HepG2 (cell line): ENCODE measurements around the gene RPS2. TPM values are rescaled to one million over a fixed set of nuclear protein-coding genes. Genes with fewer than 3 reads are reported as not detected.

Experiments
- BATF2 ChIP-seq: sonication (generic); formaldehyde crosslinking; IDR thresholded peaks from 2 replicates; pipeline ENCODE4 v1.8.0; 2022; ENCODE audit warnings: mild to moderate bottlenecking, missing genetic modification reagents, moderate library complexity
- CEBPZ ChIP-seq: IDR thresholded peaks from 2 replicates; pipeline ENCODE4 v1.6.1; 2012; ENCODE audit warnings: low read length, improper control_type of control experiment
- ETV5 ChIP-seq: IDR thresholded peaks from 2 replicates; pipeline ENCODE4 v1.6.1; 2018; ENCODE audit warnings: missing biosample characterization, missing genetic modification reagents, inconsistent platforms, borderline replicate concordance
- FOSL1 ChIP-seq: sonication (generic); formaldehyde crosslinking; IDR thresholded peaks from 2 replicates; pipeline ENCODE4 v1.9.0; 2021; ENCODE audit warnings: missing genetic modification reagents, borderline replicate concordance
- FOXA3 ChIP-seq: IDR thresholded peaks from 2 replicates; pipeline ENCODE4 v1.6.1; 2016; ENCODE audit warnings: missing genetic modification reagents, missing compliant biosample characterization
- JDP2 ChIP-seq: sonication (generic); formaldehyde crosslinking; IDR thresholded peaks from 2 replicates; pipeline ENCODE4 v1.8.1; 2022; ENCODE audit warnings: missing genetic modification reagents, borderline replicate concordance
- MBNL3 ChIP-seq: fragments of 250-450 bp; sonication (Bioruptor Pico); conservative IDR thresholded peaks from 2 replicates; pipeline ENCODE4 v1.8.0; 2022; ENCODE audit warnings: mild to moderate bottlenecking, inconsistent platforms
- MLLT10 ChIP-seq: sonication (generic); formaldehyde crosslinking; IDR thresholded peaks from 2 replicates; pipeline ENCODE4 v1.4.0; 2020; ENCODE audit warnings: missing genetic modification reagents
- ONECUT2 ChIP-seq: sonication (generic); formaldehyde crosslinking; IDR thresholded peaks from 2 replicates; pipeline ENCODE4 v1.4.0; 2020; ENCODE audit warnings: missing genetic modification reagents
- RBM39 ChIP-seq: fragments of 200-400 bp; formaldehyde crosslinking; IDR thresholded peaks from one replicate; pipeline ENCODE4 v1.6.1; 2018; ENCODE audit warnings: antibody characterized with exemption, mild to moderate bottlenecking, low read depth, low read length; ENCODE audit not compliant: poor library complexity, severe bottlenecking
- RELA ChIP-seq: sonication (generic); formaldehyde crosslinking; IDR thresholded peaks from 2 replicates; pipeline ENCODE4 v1.4.0; 2020; ENCODE audit warnings: missing genetic modification reagents
- SIX1 ChIP-seq: sonication (generic); formaldehyde crosslinking; IDR thresholded peaks from 2 replicates; pipeline ENCODE4 v1.4.0; 2020; ENCODE audit warnings: missing genetic modification reagents, borderline replicate concordance
- SKIL ChIP-seq: sonication (generic); formaldehyde crosslinking; IDR thresholded peaks from 2 replicates; pipeline ENCODE4 v1.8.0; 2022; ENCODE audit warnings: missing genetic modification reagents, mild to moderate bottlenecking, moderate library complexity, borderline replicate concordance
- TARDBP ChIP-seq: sonication (generic); formaldehyde crosslinking; IDR thresholded peaks from 2 replicates; pipeline ENCODE4 v1.8.0; 2022; ENCODE audit warnings: mild to moderate bottlenecking, missing genetic modification reagents
- TFDP1 ChIP-seq: IDR thresholded peaks from 2 replicates; pipeline ENCODE4 v1.6.1; 2016; ENCODE audit warnings: missing compliant biosample characterization, missing genetic modification reagents, borderline replicate concordance
- ZFP91 ChIP-seq: sonication (generic); formaldehyde crosslinking; IDR thresholded peaks from 2 replicates; pipeline ENCODE4 v1.9.0; 2022; ENCODE audit warnings: missing genetic modification reagents, mild to moderate bottlenecking, borderline replicate concordance
- ZNF121 ChIP-seq: sonication (generic); formaldehyde crosslinking; IDR thresholded peaks from 2 replicates; pipeline ENCODE4 v1.5.0; 2020; ENCODE audit warnings: mild to moderate bottlenecking, missing genetic modification reagents
- ZNF329 ChIP-seq: sonication (generic); formaldehyde crosslinking; IDR thresholded peaks from 2 replicates; pipeline ENCODE4 v1.9.0; 2021; ENCODE audit warnings: low read depth, mild to moderate bottlenecking, missing genetic modification reagents
- ZNF703 ChIP-seq: sonication (generic); formaldehyde crosslinking; IDR thresholded peaks from 2 replicates; pipeline ENCODE4 v1.5.1; 2020; ENCODE audit warnings: missing genetic modification reagents, mild to moderate bottlenecking, moderate library complexity, borderline replicate concordance
- ZNF747 ChIP-seq: sonication (generic); formaldehyde crosslinking; IDR thresholded peaks from 2 replicates; pipeline ENCODE4 v1.8.1; 2023; ENCODE audit warnings: missing genetic modification reagents, mild to moderate bottlenecking, borderline replicate concordance
- ZNF792 ChIP-seq: IDR thresholded peaks from 2 replicates; pipeline ENCODE4 v1.6.1; 2016
- polyA plus RNA-seq, 8 experiments: library from polyadenylated mRNA; depleted of rRNA in 3 of 8; stranded (reverse) in 7 of 8; unstranded in 1 of 8; fragments of >200 nt; fragmentation: Illumina TruSeq in 4 of 8; extraction: Trizol in 4 of 8; gene quantifications; 2 replicates each; pipeline versions ENCODE4 v1.2.1 to v1.2.3, GENCODE V29; 2011 to 2016; ENCODE audit warnings: low read depth in 4 of 8, missing spikeins in 1 of 8, mixed read lengths in 1 of 8; ENCODE audit not compliant: insufficient read depth in 1 of 8
- total RNA-seq, 5 experiments: library from RNA; depleted of rRNA; stranded (reverse); fragments of >200 nt; fragmentation: Illumina TruSeq; extraction: Trizol; gene quantifications; 2 replicates each; pipeline ENCODE4 v1.2.3, GENCODE V29; 2016; ENCODE audit warnings: low read depth in 1 of 5

RPS2 gene
- total and polyA plus RNA-seq, 2 of the 13 experiments (the other 11 are each of a cell fraction or from before 2014, with no cell fraction given) = 1,908 to 4,514 TPM

GRCh38 chr16:1971796-1972489 is 7.3 kb upstream of the RPS2 start, which contains the start of gene TBL3 (continued):
- TF ChIP-seq TARDBP (CRISPR knock-in tag) (peak; percentile 93), ETV5 (CRISPR knock-in tag) (peak; percentile 94), MBNL3 (CRISPR knock-in tag) (no peak), FOSL1 (no peak), RBM39 (peak; percentile 79), BATF2 (CRISPR knock-in tag) (0 out of 2 replicates have a peak, but pooled peaks have one; percentile 42), ZNF329 (CRISPR knock-in tag) (no peak; the same call in 1 of the 2 replicates), RELA (CRISPR knock-in tag) (peak; percentile 91), SKIL (CRISPR knock-in tag) (peak; percentile 69), TFDP1 (peak; percentile 87), JDP2 (CRISPR knock-in tag) (no peak), ONECUT2 (CRISPR knock-in tag) (no peak), ZNF792 (CRISPR knock-in tag) (peak; percentile 90), FOXA3 (CRISPR knock-in tag) (peak; percentile 71), ZFP91 (CRISPR knock-in tag) (peak; percentile 95), SIX1 (no peak), CEBPZ (no peak), ZNF747 (CRISPR knock-in tag) (peak; percentile 81), ZNF703 (CRISPR knock-in tag) (no peak; the same call in 1 of the 2 replicates), MLLT10 (CRISPR knock-in tag) (no peak), ZNF121 (CRISPR knock-in tag) (no peak)
